Endothelial cell of umbilical vein (primary cell): Measurements from ENCODE around the gene NOX5. TPM values are rescaled to one million over a fixed set of nuclear protein-coding genes. Genes with fewer than 3 reads are reported as not detected.

ENCODE experiments used
- BruUV-seq: library from RNA; stranded (reverse); fragments of 400-500 nt; replicated peaks from 2 replicates; lab custom pipeline; 2021; lab: Mats Ljungman, UMichigan
- CTCF ChIA-PET: fragments of 300-600, 350-600 bp; sonication (Branson Sonifier 250); formaldehyde crosslinking; loops from one replicate; lab custom pipeline; 2021; ENCODE audit warnings: antibody characterized with exemption, inconsistent platforms; lab: Charles Lee
- POLR2A ChIA-PET: fragments of 300-600, 350-600 bp; sonication (Branson Sonifier 250); formaldehyde crosslinking; loops from one replicate; lab custom pipeline; 2021; ENCODE audit warnings: antibody characterized with exemption, inconsistent platforms; lab: Charles Lee
- DNase-seq: peaks from one replicate; pipeline ENCODE4 v3.0.0-alpha.2; 2011; ENCODE audit warnings: low read depth, low spot score
- FAIRE-seq: peaks from 2 replicates; lab custom pipeline; 2011; peaks lifted over from hg19 to GRCh38; lab: Jason Lieb, UNC
- H2AFZ ChIP-seq: 2 replicates; pipeline ENCODE4 v1.6.0; 2012; ENCODE audit warnings: low read depth, low read length, control low read depth, inconsistent platforms
- H3K27ac ChIP-seq: 2 replicates; pipeline ENCODE4 v1.5.1; 2011; ENCODE audit warnings: low read depth, mild to moderate bottlenecking, control low read depth, low read length, moderate library complexity; ENCODE audit not compliant: insufficient read depth
- H3K27me3 ChIP-seq, 2 experiments: 2 replicates each; pipeline versions ENCODE4 v1.6.0 to v1.6.1; 2011; ENCODE audit warnings: low read length in 2 of 2, mixed read lengths in 1 of 2; ENCODE audit not compliant: control insufficient read depth in 2 of 2, insufficient read depth in 2 of 2
- H3K36me3 ChIP-seq, 2 experiments: 2 replicates in 1 of 2; 3 replicates in 1 of 2; pipeline ENCODE4 v1.5.1; 2011; ENCODE audit warnings: low read length in 2 of 2, mild to moderate bottlenecking in 1 of 2, moderate library complexity in 1 of 2; ENCODE audit not compliant: control insufficient read depth in 2 of 2, insufficient read depth in 2 of 2; ENCODE audit errors: extremely low read depth in 1 of 2
- H3K4me1 ChIP-seq: 3 replicates; pipeline ENCODE4 v1.5.1; 2011; ENCODE audit warnings: mild to moderate bottlenecking, low read length; ENCODE audit not compliant: control insufficient read depth, insufficient read depth; ENCODE audit errors: extremely low read depth
- H3K4me2 ChIP-seq: 2 replicates; pipeline ENCODE4 v1.6.1; 2011; ENCODE audit warnings: low read length, control low read depth, mixed read lengths; ENCODE audit not compliant: insufficient read depth
- H3K4me3 ChIP-seq, 3 experiments: fragments of 200-600 bp in 1 of 3; sonication (generic), shearing (Covaris generic) in 1 of 3; replicated peaks in 1 of 3; 2 replicates each; pipeline ENCODE4 v1.5.1; 2011 to 2016; ENCODE audit warnings: control low read depth in 3 of 3, low read length in 3 of 3, mild to moderate bottlenecking in 2 of 3, inconsistent platforms in 1 of 3, low read depth in 1 of 3, moderate library complexity in 1 of 3; ENCODE audit not compliant: insufficient read depth in 1 of 3
- H3K79me2 ChIP-seq: 2 replicates; pipeline ENCODE4 v1.6.0; 2012; ENCODE audit warnings: low read length, inconsistent platforms; ENCODE audit not compliant: control insufficient read depth, insufficient read depth
- H3K9ac ChIP-seq: replicated peaks from 2 replicates; pipeline ENCODE3; 2011; ENCODE audit warnings: low read length, control low read depth; ENCODE audit not compliant: insufficient read depth; ENCODE audit errors: extremely low read depth
- H3K9me1 ChIP-seq: replicated peaks from 3 replicates; pipeline ENCODE4 v1.6.0; 2011; ENCODE audit warnings: mild to moderate bottlenecking, low read length; ENCODE audit not compliant: control insufficient read depth, insufficient read depth; ENCODE audit errors: extremely low read depth
- H3K9me3 ChIP-seq: replicated peaks from 2 replicates; pipeline ENCODE4 v1.5.1; 2012; ENCODE audit warnings: low read length, inconsistent platforms; ENCODE audit not compliant: control insufficient read depth, insufficient read depth
- H4K20me1 ChIP-seq: replicated peaks from 2 replicates; pipeline ENCODE3; 2011; ENCODE audit warnings: mild to moderate bottlenecking, low read length; ENCODE audit not compliant: control insufficient read depth, insufficient read depth; ENCODE audit errors: extremely low read depth
- CTCF ChIP-seq, 2 donors: IDR thresholded peaks; 1 replicate in 1 of 2; 2 replicates in 1 of 2; pipeline ENCODE4 v1.5.1; 2011; ENCODE audit warnings: low read length in 2 of 2, mild to moderate bottlenecking in 2 of 2, moderate library complexity in 2 of 2, control low read depth in 1 of 2, inconsistent platforms in 1 of 2, low read depth in 1 of 2; ENCODE audit not compliant: insufficient read depth in 1 of 2; ENCODE audit errors: extremely low read depth in 1 of 2
- EZH2 ChIP-seq: IDR thresholded peaks from 2 replicates; pipeline ENCODE4 v1.6.1; 2012; ENCODE audit warnings: borderline replicate concordance, low read depth, mild to moderate bottlenecking, moderate library complexity, low read length, inconsistent platforms; ENCODE audit not compliant: severe bottlenecking
- FOS ChIP-seq: IDR thresholded peaks from 2 replicates; pipeline ENCODE4 v1.6.1; 2011; ENCODE audit warnings: mild to moderate bottlenecking, low read length, moderate library complexity, borderline replicate concordance; ENCODE audit not compliant: insufficient read depth
- GATA2 ChIP-seq: IDR thresholded peaks from 2 replicates; pipeline ENCODE4 v1.7.0; 2011; ENCODE audit warnings: low read depth, mild to moderate bottlenecking, moderate library complexity, mixed read lengths, low read length; ENCODE audit not compliant: insufficient read length, insufficient read depth
- JUN ChIP-seq: IDR thresholded peaks from 2 replicates; pipeline ENCODE4 v1.6.1; 2011; ENCODE audit warnings: borderline replicate concordance, low read depth; ENCODE audit not compliant: insufficient read length, insufficient read depth
- MYC ChIP-seq: IDR thresholded peaks from one replicate; pipeline ENCODE4 v1.6.1; 2011; ENCODE audit warnings: mild to moderate bottlenecking, low read depth, low read length
- POLR2A ChIP-seq: IDR thresholded peaks from 2 replicates; pipeline ENCODE4 v1.6.1; 2012; ENCODE audit warnings: low read depth, mild to moderate bottlenecking, control low read depth, low read length
- POLR2AphosphoS5 ChIP-seq: IDR thresholded peaks from 2 replicates; pipeline ENCODE4 v1.6.1; 2012; ENCODE audit warnings: low read depth, mild to moderate bottlenecking, control low read depth, low read length, moderate library complexity; ENCODE audit not compliant: insufficient read depth
- dilution Hi-C: fragments of 300-500 bp; cut with MboI; formaldehyde crosslinking; loops from one replicate; pipeline ENCODE4 v1.15.0; 2019; ENCODE audit warnings: low sequenced_read_pairs; ENCODE audit not compliant: extremely low pct_ligation_motif_present
- intact Hi-C: fragments of 100-400 bp; cut with micrococcal nuclease; formaldehyde crosslinking; loops from one replicate; pipeline ENCODE4 v1.10.0; 2022
- polyA plus RNA-seq, 4 experiments: library from polyadenylated mRNA; depleted of rRNA in 3 of 4; stranded (reverse) in 3 of 4; unstranded in 1 of 4; fragments of >200 nt; gene quantifications; 2 replicates each; pipeline versions ENCODE4 v1.2.1 to v1.2.3, GENCODE V29; 2011 to 2012; ENCODE audit warnings: missing spikeins in 1 of 4
- total RNA-seq: library from RNA; stranded (reverse); gene quantifications from 2 replicates; pipeline ENCODE4 v1.2.3, GENCODE V29; 2021
- TF ChIP-seq, protein P1 (sequence below): IDR thresholded peaks from 2 replicates; pipeline ENCODE4 v1.6.1; 2011; ENCODE audit not compliant: insufficient read depth, insufficient read length

Gene NOX5
- total and polyA plus RNA-seq, 2 donors (not counting 3 experiments of a cell fraction or from before 2014, with no cell fraction given): 0.08 TPM; not detected in 1

DNA sequence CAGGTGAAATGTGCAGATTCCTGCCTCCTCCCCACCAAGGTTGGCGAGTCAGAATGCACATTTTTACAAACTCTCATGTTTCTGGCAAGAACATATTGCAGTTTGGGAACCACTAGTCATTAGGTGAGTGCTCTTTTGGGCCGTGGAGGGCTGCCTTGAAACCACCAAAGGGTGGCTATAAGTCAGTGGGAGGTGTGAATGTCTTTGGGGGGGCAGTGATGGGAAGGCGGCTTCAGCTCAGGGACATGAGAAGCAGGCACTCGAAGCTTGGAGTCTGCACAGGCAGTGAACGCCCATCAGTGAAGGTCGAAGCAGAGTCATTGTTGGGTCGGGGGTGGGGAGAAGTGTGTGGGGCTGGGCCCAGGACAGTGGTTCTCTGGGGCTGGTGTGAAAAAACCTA lies 1.1 kb downstream of the NOX5 start:
- BruUV-seq: no TSS peak
- Histone ChIP-seq H3K4me1 (no peaks in the 10 kb centered on the region), H3K9me3 (no peaks in the 10 kb centered on the region), H2AFZ (no peak overlapping the region), H4K20me1 (no peaks in the 10 kb centered on the region), H3K36me3 (no peaks in the 10 kb centered on the region), H3K4me3 (no peak overlapping the region), H3K27ac (no peak overlapping the region), H3K9ac (no peak overlapping the region), H3K27me3 (peaks cover 3 to 8% of the 10 kb centered on the region in 2 experiments), H3K4me2 (no peak overlapping the region), H3K79me2 (no peaks in the 10 kb centered on the region), H3K9me1 (no peaks in the 10 kb centered on the region)
- intact Hi-C loops (no loop called here), dilution Hi-C loops (no loop called here)
- no peak for FAIRE-seq
- TF ChIP-seq GATA2 (no peak), POLR2AphosphoS5 (no peak), EZH2 (no peak), POLR2A (no peak), FOS (no peak), CTCF (IDR thresholded peaks at IDR 0.05; ENCODE audit: extremely low read depth in 1 of 2, insufficient read depth in 1 of 2, low read depth in 1 of 2, low read length in 2 of 2) (no peak), MYC (no peak), JUN (no peak)
- TF ChIP-seq, protein P1, sequence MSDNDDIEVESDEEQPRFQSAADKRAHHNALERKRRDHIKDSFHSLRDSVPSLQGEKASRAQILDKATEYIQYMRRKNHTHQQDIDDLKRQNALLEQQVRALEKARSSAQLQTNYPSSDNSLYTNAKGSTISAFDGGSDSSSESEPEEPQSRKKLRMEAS: no peak
- CTCF ChIA-PET: no interaction called here
- POLR2A ChIA-PET: no interaction called here
- DNase-seq: no peak
